ENCODE results near the gene LRRC18. TPM values are rescaled to one million over a fixed set of nuclear protein-coding genes. Genes with fewer than 3 reads are reported as not detected.

LRRC18 gene
- total RNA-seq, 1 experiment from 2014 or later = not detected

DNA sequence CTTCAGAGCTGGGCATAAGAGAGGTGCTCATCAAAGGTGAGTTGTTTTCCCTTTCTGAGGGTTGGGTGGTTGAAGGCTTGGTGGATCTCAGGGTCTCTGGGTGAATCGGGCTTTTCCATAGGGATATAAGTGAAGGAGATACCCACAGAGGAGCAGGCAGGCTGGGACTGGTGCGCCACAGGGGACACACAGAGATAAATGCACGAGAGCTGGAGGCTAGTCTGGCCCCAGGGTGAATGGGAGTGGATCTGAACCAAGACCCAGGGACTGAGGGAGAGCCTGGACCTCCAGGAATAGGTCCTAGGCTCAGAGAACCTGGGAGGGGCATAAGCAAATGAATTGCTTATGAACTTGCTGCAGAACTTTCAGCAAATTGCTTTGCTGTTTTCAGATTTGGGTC, 61.5 kb downstream of the LRRC18 start:
- DNase-seq = no peak
- H3K4me1 ChIP-seq (ENCODE audit: insufficient read depth, low read length) = peaks cover 3% of the 10 kb centered on the region; the same call in 1 of the 2 replicates
- H2BK15ac ChIP-seq (ENCODE audit: low read depth, low read length) = no peak overlapping the region
- no peaks in the 10 kb centered on the region for H3K79me1 ChIP-seq (ENCODE audit: insufficient read depth, low read depth, low read length, poor library complexity, severe bottlenecking)
- no peak overlapping the region for H3T11ph ChIP-seq (ENCODE audit: low read length)
- no peak overlapping the region for H2BK120ac ChIP-seq (ENCODE audit: low read depth, low read length, poor library complexity, severe bottlenecking)
- no peaks in the 10 kb centered on the region for H3K79me2 ChIP-seq (ENCODE audit: insufficient read depth, low read length)
- H4K5ac ChIP-seq (ENCODE audit: insufficient read length, low read depth, low read length) = no peak overlapping the region
- Mint-ChIP-seq H3K4me3 (no peak overlapping the region), H3K36me3 (ENCODE audit: insufficient read depth in 1 of 3, low read depth in 3 of 3) (no peaks in the 10 kb centered on the region; a peak in 2 of 7 replicates), H3K27ac (no peak overlapping the region), H3K4me1 (peaks cover 3 to 9% of the 10 kb centered on the region in 2 experiments; a peak in 3 of 4 replicates), H3K9me3 (peaks cover 0 to 4% of the 10 kb centered on the region in 2 experiments; a peak in 2 of 5 replicates), H3K27me3 (ENCODE audit: low read depth) (no peaks in the 10 kb centered on the region; the same call in none of the 2 replicates)
- H2AFZ ChIP-seq (ENCODE audit: low read length) = no peak overlapping the region
- no peak overlapping the region for H2BK20ac ChIP-seq (ENCODE audit: low read depth, low read length, poor library complexity, severe bottlenecking)
- no peak overlapping the region for H3K9ac ChIP-seq (ENCODE audit: extremely low read depth, insufficient read length, low read length)
- no peak overlapping the region for H2AK5ac ChIP-seq (ENCODE audit: insufficient read length, low read length)
- TF ChIP-seq, protein P1, sequence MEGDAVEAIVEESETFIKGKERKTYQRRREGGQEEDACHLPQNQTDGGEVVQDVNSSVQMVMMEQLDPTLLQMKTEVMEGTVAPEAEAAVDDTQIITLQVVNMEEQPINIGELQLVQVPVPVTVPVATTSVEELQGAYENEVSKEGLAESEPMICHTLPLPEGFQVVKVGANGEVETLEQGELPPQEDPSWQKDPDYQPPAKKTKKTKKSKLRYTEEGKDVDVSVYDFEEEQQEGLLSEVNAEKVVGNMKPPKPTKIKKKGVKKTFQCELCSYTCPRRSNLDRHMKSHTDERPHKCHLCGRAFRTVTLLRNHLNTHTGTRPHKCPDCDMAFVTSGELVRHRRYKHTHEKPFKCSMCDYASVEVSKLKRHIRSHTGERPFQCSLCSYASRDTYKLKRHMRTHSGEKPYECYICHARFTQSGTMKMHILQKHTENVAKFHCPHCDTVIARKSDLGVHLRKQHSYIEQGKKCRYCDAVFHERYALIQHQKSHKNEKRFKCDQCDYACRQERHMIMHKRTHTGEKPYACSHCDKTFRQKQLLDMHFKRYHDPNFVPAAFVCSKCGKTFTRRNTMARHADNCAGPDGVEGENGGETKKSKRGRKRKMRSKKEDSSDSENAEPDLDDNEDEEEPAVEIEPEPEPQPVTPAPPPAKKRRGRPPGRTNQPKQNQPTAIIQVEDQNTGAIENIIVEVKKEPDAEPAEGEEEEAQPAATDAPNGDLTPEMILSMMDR (conservative IDR thresholded peaks at IDR 0.05) = no peak
- H4K91ac ChIP-seq (ENCODE audit: insufficient read length, low read depth, low read length) = no peak overlapping the region
- no CpG with 5 or more reads among the region's 3 CpGs for WGBS (ENCODE audit: extremely low coverage, insufficient read length, low lambda C conversion rate)
- H4K8ac ChIP-seq (replicated peaks; ENCODE audit: insufficient read length, low read depth, low read length) = no peak overlapping the region
- no peak overlapping the region for H3K23ac ChIP-seq (ENCODE audit: insufficient read length, low read depth, low read length)
- H4K20me1 ChIP-seq (ENCODE audit: control insufficient read depth, insufficient read depth, insufficient read length) = no peaks in the 10 kb centered on the region
- H3K14ac ChIP-seq (ENCODE audit: insufficient read depth, low read length) = no peak overlapping the region
- no peaks in the 10 kb centered on the region; the same call in 1 of the 2 replicates for H3K27me3 ChIP-seq (ENCODE audit: insufficient read depth, low read length)
- H2BK12ac ChIP-seq (ENCODE audit: insufficient read length, low read depth, low read length) = no peak overlapping the region
- no peaks in the 10 kb centered on the region for H3K9me3 ChIP-seq (ENCODE audit: control insufficient read depth, low read depth, low read length)
- H3K27ac ChIP-seq (ENCODE audit: insufficient read length, low read depth, low read length) = no peak overlapping the region
- H3K56ac ChIP-seq (ENCODE audit: insufficient read length, low read depth, low read length) = no peak overlapping the region
- H3K23me2 ChIP-seq (ENCODE audit: insufficient read length, low read depth, low read length, poor library complexity, severe bottlenecking) = no peaks in the 10 kb centered on the region
- no peak overlapping the region for H3K4me2 ChIP-seq (ENCODE audit: insufficient read depth, insufficient read length, low read length)
- H3K4ac ChIP-seq (ENCODE audit: low read depth, low read length) = no peak overlapping the region
- no peak overlapping the region for H2BK5ac ChIP-seq (ENCODE audit: insufficient read length, low read length)
- H3K18ac ChIP-seq (ENCODE audit: insufficient read length, low read depth, low read length) = no peak overlapping the region

Measured in H9 (cell line).